Measurements from ENCODE around the gene C17orf100.

Gene C17orf100

GRCh38 chr17:6640536-6641246 is 10.9 kb upstream of the C17orf100 start, which contains the start of the genes KIAA0753 and TXNDC17:
KIAA0753 (minus strand) TSS chr17:6640711; CDS start chr17:6635103, 5,608 bp downstream.
TXNDC17 (plus strand) TSS chr17:6641060; CDS start chr17:6641083, 23 bp downstream.
- DNase-seq (ENCODE audit: extremely low read depth, low read depth): peak; percentile 72
- TF ChIP-seq, protein P1, sequence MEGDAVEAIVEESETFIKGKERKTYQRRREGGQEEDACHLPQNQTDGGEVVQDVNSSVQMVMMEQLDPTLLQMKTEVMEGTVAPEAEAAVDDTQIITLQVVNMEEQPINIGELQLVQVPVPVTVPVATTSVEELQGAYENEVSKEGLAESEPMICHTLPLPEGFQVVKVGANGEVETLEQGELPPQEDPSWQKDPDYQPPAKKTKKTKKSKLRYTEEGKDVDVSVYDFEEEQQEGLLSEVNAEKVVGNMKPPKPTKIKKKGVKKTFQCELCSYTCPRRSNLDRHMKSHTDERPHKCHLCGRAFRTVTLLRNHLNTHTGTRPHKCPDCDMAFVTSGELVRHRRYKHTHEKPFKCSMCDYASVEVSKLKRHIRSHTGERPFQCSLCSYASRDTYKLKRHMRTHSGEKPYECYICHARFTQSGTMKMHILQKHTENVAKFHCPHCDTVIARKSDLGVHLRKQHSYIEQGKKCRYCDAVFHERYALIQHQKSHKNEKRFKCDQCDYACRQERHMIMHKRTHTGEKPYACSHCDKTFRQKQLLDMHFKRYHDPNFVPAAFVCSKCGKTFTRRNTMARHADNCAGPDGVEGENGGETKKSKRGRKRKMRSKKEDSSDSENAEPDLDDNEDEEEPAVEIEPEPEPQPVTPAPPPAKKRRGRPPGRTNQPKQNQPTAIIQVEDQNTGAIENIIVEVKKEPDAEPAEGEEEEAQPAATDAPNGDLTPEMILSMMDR (IDR thresholded peaks at IDR 0.05; ENCODE audit: low read depth, low read length, missing control alignments): no peak
- peak within 1 kb of the TSS; percentile 87 for H3K4me3 ChIP-seq (replicated peaks; ENCODE audit: low read depth, low read length)

DNA sequence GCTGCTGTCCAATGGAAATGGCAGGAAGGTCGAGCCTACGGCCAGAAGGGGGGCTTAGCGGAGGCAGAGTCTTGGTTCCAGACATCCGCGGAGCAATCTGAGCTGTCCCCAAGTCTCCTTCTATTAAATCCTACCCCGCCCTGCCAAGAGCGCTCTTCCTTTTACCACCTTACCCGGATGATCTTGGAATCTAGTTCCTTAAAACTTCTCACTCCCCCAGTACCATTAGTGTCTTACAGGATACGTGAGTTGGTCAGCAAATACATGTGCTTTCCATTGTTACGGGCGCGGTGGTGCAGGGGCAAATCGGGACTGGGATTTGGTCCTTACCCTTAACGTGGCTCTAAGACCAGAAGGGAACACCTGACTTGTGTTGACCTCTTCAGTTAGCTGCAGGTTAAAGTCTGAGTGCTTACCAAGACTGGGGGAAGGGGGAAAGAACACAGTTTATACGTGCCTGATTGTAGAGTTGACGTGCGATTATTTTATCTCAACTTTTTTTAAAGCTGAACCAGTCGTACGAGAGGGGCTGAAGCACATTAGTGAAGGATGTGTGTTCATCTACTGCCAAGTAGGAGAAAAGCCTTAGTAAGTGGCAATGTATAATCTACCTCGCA is 10.2 kb upstream of the C17orf100 start:
- DNase-seq (ENCODE audit: extremely low read depth, low read depth): no peak
- TF ChIP-seq, protein P1 (IDR thresholded peaks at IDR 0.05; ENCODE audit: low read depth, low read length, missing control alignments): no peak
- peak overlapping the region; percentile 87 for H3K4me3 ChIP-seq (replicated peaks; ENCODE audit: low read depth, low read length)

- TF ChIP-seq, protein P1 (IDR thresholded peaks at IDR 0.05; ENCODE audit: low read depth, low read length, missing control alignments): no peak
- DNase-seq (ENCODE audit: extremely low read depth, low read depth): no peak
- H3K4me3 ChIP-seq (replicated peaks; ENCODE audit: low read depth, low read length): peak overlapping the region; percentile 87
Measured at GRCh38 chr17:6642592-6642991, 9.0 kb upstream of the C17orf100 start.

DNA sequence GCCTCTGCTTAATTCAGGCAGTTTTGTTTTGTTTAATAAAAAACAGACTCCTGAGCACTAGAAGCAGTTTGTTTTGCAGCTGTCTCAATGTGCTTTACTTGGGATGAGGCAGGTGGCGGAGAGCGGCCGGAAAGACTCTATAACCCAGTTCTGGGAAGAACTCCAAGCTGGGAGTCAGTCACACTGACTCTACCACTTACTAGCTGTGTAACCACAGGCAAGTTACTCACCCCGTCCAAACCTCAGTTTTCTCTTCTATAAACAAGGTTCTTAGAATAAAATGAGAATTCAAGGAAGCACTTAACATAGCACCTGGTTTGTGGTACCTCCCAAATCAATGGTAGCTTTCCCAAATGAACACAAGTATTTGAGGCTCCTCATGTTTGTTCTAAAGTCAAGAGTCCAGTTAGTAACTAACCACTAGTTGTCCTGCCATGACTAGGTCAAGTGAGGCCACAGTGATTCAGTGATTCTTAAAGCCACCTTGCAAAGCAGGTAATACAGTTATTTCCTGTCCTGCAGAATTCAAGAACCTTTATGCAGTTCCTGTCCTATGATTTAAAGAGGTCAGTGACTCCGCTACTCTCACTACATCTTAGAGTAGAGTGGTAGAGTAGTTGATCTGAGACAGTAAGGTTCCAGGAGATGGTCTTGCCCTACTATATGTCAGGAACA is 8.0 kb upstream of the C17orf100 start:
- TF ChIP-seq, protein P1 (IDR thresholded peaks at IDR 0.05; ENCODE audit: low read depth, low read length, missing control alignments): no peak
- peak; percentile 67 for DNase-seq (ENCODE audit: extremely low read depth, low read depth)
- H3K4me3 ChIP-seq (replicated peaks; ENCODE audit: low read depth, low read length): no peak overlapping the region

- TF ChIP-seq, protein P1 (IDR thresholded peaks at IDR 0.05; ENCODE audit: low read depth, low read length, missing control alignments): peak; percentile 25
- DNase-seq (ENCODE audit: extremely low read depth, low read depth): no peak
- no peak overlapping the region for H3K4me3 ChIP-seq (replicated peaks; ENCODE audit: low read depth, low read length)
Measured at GRCh38 chr17:6648181-6648580, 3.4 kb upstream of the C17orf100 start.

DNA sequence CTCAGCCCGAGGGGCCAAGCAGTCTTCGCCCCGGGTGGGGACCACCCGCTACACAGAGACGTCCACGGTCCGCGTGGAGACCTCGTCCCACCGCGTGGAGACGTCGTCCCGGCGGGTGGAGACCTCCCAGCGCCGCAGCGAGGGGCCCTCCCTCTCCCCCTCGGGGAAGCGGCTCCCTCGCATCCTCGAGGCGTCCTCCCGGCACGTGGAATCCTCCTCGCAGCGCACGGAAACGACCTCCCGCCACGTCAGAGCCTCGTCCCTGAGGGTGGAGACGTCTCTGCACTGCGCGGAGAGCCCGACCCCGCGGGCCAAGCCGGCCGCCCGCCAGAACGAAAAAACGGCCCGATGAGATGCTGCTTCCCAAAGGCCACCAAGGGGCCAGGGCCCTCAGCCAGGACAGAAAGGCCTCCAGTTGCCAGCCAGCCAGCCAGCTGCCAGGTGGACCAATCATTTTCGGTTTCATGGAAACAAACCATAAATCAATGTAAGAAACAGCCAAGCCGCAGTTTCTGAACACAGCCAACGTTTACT is 424 bp downstream of the C17orf100 start:
- TF ChIP-seq, protein P1 (IDR thresholded peaks at IDR 0.05; ENCODE audit: low read depth, low read length, missing control alignments): no peak
- DNase-seq (ENCODE audit: extremely low read depth, low read depth): no peak
- peak overlapping the region; percentile 99 for H3K4me3 ChIP-seq (replicated peaks; ENCODE audit: low read depth, low read length)
